HepG2 (cell line): Measurements from ENCODE around the gene B3GAT3. TPM values are rescaled to one million over a fixed set of nuclear protein-coding genes. Genes with fewer than 3 reads are reported as not detected.
A peak's percentile ranks its signal among the peaks of the same experiment; 100 is the strongest.

ENCODE experiments used
- AFF4 ChIP-seq: sonication (generic); formaldehyde crosslinking; IDR thresholded peaks from 2 replicates; pipeline ENCODE4 v1.4.0; 2020; ENCODE audit warnings: missing genetic modification reagents
- ARID5B ChIP-seq: IDR thresholded peaks from 2 replicates; pipeline ENCODE4 v1.4.0; 2020; ENCODE audit warnings: mild to moderate bottlenecking, missing genetic modification reagents
- GABPA ChIP-seq, 2 experiments: IDR thresholded peaks; 2 replicates each; pipeline ENCODE4 v1.6.1; 2011 to 2016; ENCODE audit warnings: low read depth in 2 of 2, low read length in 1 of 2, missing biosample characterization in 1 of 2, missing genetic modification characterization in 1 of 2
- GATAD1 ChIP-seq: IDR thresholded peaks from 2 replicates; pipeline ENCODE4 v1.6.1; 2016; ENCODE audit warnings: missing genetic modification reagents, missing compliant biosample characterization
- KAT7 ChIP-seq: IDR thresholded peaks from 2 replicates; pipeline ENCODE4 v1.6.1; 2018; ENCODE audit warnings: borderline replicate concordance, missing compliant biosample characterization
- POLR2G ChIP-seq: fragments of 200-400 bp; formaldehyde crosslinking; IDR thresholded peaks from 2 replicates; pipeline ENCODE4 v1.6.1; 2018; ENCODE audit warnings: mild to moderate bottlenecking, low read depth, low read length, moderate library complexity
- SP4 ChIP-seq: sonication (generic); formaldehyde crosslinking; IDR thresholded peaks from 2 replicates; pipeline ENCODE4 v1.8.1; 2023; ENCODE audit warnings: mild to moderate bottlenecking, missing genetic modification reagents
- SP5 ChIP-seq: IDR thresholded peaks from 2 replicates; pipeline ENCODE4 v1.6.1; 2016; ENCODE audit warnings: low read depth, borderline replicate concordance
- SRY ChIP-seq: sonication (generic); formaldehyde crosslinking; IDR thresholded peaks from 2 replicates; pipeline ENCODE4 v1.8.0; 2022; ENCODE audit warnings: mild to moderate bottlenecking, missing genetic modification reagents
- THAP11 ChIP-seq: IDR thresholded peaks from 2 replicates; pipeline ENCODE4 v1.6.1; 2016; ENCODE audit warnings: missing biosample characterization, missing genetic modification reagents
- YY1 ChIP-seq: IDR thresholded peaks from 2 replicates; pipeline ENCODE4 v1.6.1; 2011; ENCODE audit warnings: low read length, low read depth, moderate library complexity, mild to moderate bottlenecking; ENCODE audit not compliant: insufficient read depth, insufficient replicate concordance
- ZNF160 ChIP-seq: sonication (generic); formaldehyde crosslinking; IDR thresholded peaks from 2 replicates; pipeline ENCODE4 v1.8.0; 2022; ENCODE audit warnings: mild to moderate bottlenecking, inconsistent platforms, missing genetic modification reagents
- ZNF569 ChIP-seq: sonication (generic); formaldehyde crosslinking; IDR thresholded peaks from 2 replicates; pipeline ENCODE4 v1.5.0; 2020; ENCODE audit warnings: mild to moderate bottlenecking, missing genetic modification reagents, moderate library complexity, borderline replicate concordance
- ZNF605 ChIP-seq: sonication (generic); formaldehyde crosslinking; IDR thresholded peaks from 2 replicates; pipeline ENCODE4 v1.8.0; 2022; ENCODE audit warnings: mild to moderate bottlenecking, missing genetic modification reagents
- polyA plus RNA-seq, 8 experiments: library from polyadenylated mRNA; depleted of rRNA in 3 of 8; stranded (reverse) in 7 of 8; unstranded in 1 of 8; fragments of >200 nt; fragmentation: Illumina TruSeq in 4 of 8; extraction: Trizol in 4 of 8; gene quantifications; 2 replicates each; pipeline versions ENCODE4 v1.2.1 to v1.2.3, GENCODE V29; 2011 to 2016; ENCODE audit warnings: low read depth in 4 of 8, missing spikeins in 1 of 8, mixed read lengths in 1 of 8; ENCODE audit not compliant: insufficient read depth in 1 of 8
- total RNA-seq, 5 experiments: library from RNA; depleted of rRNA; stranded (reverse); fragments of >200 nt; fragmentation: Illumina TruSeq; extraction: Trizol; gene quantifications; 2 replicates each; pipeline ENCODE4 v1.2.3, GENCODE V29; 2016; ENCODE audit warnings: low read depth in 1 of 5
- TF ChIP-seq, protein P1 (sequence below): IDR thresholded peaks from 2 replicates; pipeline ENCODE4 v1.6.1; 2016; ENCODE audit warnings: mild to moderate bottlenecking
- TF ChIP-seq, protein P2 (sequence below): sonication (generic); formaldehyde crosslinking; IDR thresholded peaks from 2 replicates; pipeline ENCODE4 v1.5.0; 2020; ENCODE audit warnings: mild to moderate bottlenecking, missing genetic modification reagents

The B3GAT3 gene
- total and polyA plus RNA-seq, 2 of the 13 experiments (the other 11 are each of a cell fraction or from before 2014, with no cell fraction given), result 21.3 to 26.1 TPM

DNA sequence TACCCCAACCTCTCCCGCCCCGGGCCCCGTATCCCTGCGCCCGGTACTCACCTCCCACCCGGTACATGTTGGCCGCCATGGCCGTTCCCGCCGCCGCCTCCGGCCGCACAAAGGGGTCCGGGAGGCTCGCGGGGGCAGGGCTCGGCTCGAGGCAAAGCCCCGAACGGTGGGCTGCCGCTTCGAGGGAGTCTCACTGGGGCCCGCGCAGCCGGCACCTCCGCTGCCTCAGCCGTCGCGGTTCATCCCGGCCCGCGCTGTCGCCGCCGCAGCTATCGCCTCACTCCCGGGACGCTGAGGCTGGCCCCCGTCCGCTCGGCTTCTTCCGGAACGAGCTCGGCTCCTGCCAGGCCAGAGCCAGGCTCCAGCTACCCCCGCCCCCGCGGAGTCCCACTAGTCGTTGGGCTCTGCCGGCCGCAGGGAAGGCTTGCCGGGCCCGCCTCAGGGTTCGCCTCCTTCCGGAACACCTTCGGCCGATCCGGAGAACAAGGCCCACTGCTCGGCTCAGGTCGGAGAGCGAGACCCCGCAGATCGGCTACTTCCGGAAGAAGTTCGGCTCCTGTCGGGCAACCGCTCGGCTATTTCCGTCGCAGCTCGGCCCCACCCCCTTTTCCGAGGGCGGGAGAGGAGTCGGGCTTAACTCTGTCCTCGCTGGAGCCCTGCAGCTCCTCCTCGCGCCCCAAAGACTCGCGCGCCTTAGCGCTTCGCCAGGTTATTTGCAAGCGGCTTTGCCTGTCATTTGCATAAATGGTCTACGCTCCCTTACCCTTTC lies 20.2 kb downstream of the B3GAT3 start, which contains the start of gene MTA2 (continued):
- TF ChIP-seq GATAD1 (peak; percentile 60), KAT7 (CRISPR knock-in tag) (peak; percentile 53; the same call in 1 of the 2 replicates), GABPA (IDR thresholded peaks at IDR 0.05; ENCODE audit: low read depth, low read length) (peak; percentile 42; the same call in 1 of the 2 replicates), GABPA (CRISPR knock-in tag; IDR thresholded peaks at IDR 0.05; ENCODE audit: low read depth) (peak; percentile 82), SP5 (peak; percentile 70), AFF4 (CRISPR knock-in tag) (peak; percentile 67; the same call in 1 of the 2 replicates), SP4 (peak; percentile 57), POLR2G (peak; percentile 75), ZNF605 (0 out of 2 replicates have a peak, but pooled peaks have one; percentile 75), ZNF569 (CRISPR knock-in tag) (no peak), ARID5B (peak; percentile 15; the same call in 1 of the 2 replicates), ZNF160 (CRISPR knock-in tag) (0 out of 2 replicates have a peak, but pooled peaks have one; percentile 54), YY1 (no peak), SRY (CRISPR knock-in tag) (peak; percentile 51; the same call in 1 of the 2 replicates), THAP11 (CRISPR knock-in tag) (peak; percentile 44; the same call in 1 of the 2 replicates)
- TF ChIP-seq, protein P1, sequence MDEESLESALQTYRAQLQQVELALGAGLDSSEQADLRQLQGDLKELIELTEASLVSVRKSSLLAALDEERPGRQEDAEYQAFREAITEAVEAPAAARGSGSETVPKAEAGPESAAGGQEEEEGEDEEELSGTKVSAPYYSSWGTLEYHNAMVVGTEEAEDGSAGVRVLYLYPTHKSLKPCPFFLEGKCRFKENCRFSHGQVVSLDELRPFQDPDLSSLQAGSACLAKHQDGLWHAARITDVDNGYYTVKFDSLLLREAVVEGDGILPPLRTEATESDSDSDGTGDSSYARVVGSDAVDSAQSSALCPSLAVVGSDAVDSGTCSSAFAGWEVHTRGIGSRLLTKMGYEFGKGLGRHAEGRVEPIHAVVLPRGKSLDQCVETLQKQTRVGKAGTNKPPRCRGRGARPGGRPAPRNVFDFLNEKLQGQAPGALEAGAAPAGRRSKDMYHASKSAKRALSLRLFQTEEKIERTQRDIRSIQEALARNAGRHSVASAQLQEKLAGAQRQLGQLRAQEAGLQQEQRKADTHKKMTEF (CRISPR knock-in tag), result peak; percentile 77; the same call in 1 of the 2 replicates
- TF ChIP-seq, protein P2, sequence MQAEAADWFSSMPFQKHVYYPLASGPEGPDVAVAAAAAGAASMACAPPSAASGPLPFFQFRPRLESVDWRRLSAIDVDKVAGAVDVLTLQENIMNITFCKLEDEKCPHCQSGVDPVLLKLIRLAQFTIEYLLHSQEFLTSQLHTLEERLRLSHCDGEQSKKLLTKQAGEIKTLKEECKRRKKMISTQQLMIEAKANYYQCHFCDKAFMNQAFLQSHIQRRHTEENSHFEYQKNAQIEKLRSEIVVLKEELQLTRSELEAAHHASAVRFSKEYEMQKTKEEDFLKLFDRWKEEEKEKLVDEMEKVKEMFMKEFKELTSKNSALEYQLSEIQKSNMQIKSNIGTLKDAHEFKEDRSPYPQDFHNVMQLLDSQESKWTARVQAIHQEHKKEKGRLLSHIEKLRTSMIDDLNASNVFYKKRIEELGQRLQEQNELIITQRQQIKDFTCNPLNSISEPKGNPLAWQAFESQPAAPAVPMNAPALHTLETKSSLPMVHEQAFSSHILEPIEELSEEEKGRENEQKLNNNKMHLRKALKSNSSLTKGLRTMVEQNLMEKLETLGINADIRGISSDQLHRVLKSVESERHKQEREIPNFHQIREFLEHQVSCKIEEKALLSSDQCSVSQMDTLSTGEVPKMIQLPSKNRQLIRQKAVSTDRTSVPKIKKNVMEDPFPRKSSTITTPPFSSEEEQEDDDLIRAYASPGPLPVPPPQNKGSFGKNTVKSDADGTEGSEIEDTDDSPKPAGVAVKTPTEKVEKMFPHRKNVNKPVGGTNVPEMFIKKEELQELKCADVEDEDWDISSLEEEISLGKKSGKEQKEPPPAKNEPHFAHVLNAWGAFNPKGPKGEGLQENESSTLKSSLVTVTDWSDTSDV (CRISPR knock-in tag), result peak; percentile 80; the same call in 1 of the 2 replicates
